ENCODE results near the gene SKAP1. TPM values are rescaled to one million over a fixed set of nuclear protein-coding genes. Genes with fewer than 3 reads are reported as not detected.

The SKAP1 gene
- total and polyA plus RNA-seq, 11 donors = 0.25 to 5.3 (median 0.38) TPM; not detected in 6

DNA sequence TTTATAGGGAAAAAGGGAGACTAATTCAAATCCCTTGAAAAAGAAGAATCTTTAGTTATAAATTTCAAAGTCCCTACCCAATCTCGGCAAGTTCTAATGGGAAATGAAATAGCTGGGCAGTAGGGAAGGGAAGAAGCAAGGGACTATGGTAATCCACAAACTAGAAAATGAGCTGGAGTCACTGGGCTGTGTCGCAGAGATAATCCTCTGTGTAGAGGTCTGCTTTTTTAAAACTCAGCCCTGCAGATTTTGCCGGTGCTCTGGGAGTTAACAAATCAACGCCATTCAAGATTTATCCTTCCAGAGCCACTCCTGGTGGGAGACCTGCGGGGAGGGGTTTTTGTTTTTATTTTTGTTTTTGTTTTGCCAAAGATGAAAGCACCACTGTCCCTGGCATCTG, 301.6 kb downstream of the SKAP1 start:
- ATAC-seq (no peak), DNase-seq (no peak)
- H3K27me3 ChIP-seq = no peaks in the 10 kb centered on the region
- no peak overlapping the region for H3K4me3 ChIP-seq
- H3K27ac ChIP-seq = no peak overlapping the region
- WGBS, 4 donors = 40 to 50% (median 45%) methylated on average over 5 of the region's 5 CpGs
- H3K4me1 ChIP-seq = peaks cover 0 to 7% (median 0%) of the 10 kb centered on the region in 12 donors
- TF ChIP-seq POLR2A (IDR thresholded peaks at IDR 0.05) = no peak
- TF ChIP-seq, protein P1, sequence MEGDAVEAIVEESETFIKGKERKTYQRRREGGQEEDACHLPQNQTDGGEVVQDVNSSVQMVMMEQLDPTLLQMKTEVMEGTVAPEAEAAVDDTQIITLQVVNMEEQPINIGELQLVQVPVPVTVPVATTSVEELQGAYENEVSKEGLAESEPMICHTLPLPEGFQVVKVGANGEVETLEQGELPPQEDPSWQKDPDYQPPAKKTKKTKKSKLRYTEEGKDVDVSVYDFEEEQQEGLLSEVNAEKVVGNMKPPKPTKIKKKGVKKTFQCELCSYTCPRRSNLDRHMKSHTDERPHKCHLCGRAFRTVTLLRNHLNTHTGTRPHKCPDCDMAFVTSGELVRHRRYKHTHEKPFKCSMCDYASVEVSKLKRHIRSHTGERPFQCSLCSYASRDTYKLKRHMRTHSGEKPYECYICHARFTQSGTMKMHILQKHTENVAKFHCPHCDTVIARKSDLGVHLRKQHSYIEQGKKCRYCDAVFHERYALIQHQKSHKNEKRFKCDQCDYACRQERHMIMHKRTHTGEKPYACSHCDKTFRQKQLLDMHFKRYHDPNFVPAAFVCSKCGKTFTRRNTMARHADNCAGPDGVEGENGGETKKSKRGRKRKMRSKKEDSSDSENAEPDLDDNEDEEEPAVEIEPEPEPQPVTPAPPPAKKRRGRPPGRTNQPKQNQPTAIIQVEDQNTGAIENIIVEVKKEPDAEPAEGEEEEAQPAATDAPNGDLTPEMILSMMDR (IDR thresholded peaks at IDR 0.05) = no peak
- peaks cover 0 to 36% (median 10%) of the 10 kb centered on the region in 9 donors for H3K36me3 ChIP-seq
- no peaks in the 10 kb centered on the region for H3K9me3 ChIP-seq
- intact Hi-C loops (cut with DNase I) = loop anchor here in 4 of 10 donors (5.0 kb wide), 1 partner anchor 51 kb away; no protein-coding TSS in a partner anchor

DNA sequence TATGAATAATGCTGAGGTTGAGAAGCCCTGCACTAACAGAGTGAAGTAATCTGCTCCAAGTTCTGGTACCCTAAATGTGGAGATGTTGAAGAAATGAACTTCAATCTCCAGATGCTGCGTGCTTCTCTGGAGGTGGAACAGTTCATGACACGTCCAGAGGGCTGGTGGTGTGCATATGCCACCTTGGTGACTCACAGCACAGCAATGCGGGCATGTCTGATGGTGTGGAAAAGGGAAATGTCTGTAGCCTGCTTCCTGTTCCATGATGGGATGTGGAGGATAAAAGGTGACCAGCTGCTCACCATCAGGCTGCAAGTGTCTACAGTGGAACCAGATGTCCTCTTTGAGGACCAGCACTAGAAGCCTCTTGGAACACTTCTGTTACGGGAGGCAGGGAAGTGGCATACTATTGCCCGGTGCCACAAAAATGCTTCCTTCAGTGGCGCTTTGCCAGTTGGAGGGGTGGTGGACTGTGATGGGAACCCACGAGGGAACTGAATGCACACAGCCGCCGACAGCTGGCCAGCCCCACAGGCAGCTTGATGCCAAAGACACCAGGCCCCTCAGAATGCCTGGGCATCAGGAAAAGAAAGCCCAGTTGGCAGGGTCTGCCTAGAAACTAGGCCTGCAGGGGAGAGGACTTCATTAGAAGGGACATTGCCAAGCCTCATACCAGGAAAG, 302.5 kb downstream of the SKAP1 start:
- no peak overlapping the region for H3K27ac ChIP-seq
- no peak for TF ChIP-seq POLR2A (IDR thresholded peaks at IDR 0.05)
- TF ChIP-seq, protein P1 (IDR thresholded peaks at IDR 0.05) = no peak
- H3K36me3 ChIP-seq = peaks cover 0 to 44% (median 19%) of the 10 kb centered on the region in 9 donors
- H3K4me3 ChIP-seq = no peak overlapping the region
- 73 to 84% (median 79%) methylated on average over 3 to 9 of the region's 9 CpGs for WGBS, 4 donors
- no peaks in the 10 kb centered on the region for H3K9me3 ChIP-seq
- DNase-seq = no peak
- ATAC-seq = no peak
- no peaks in the 10 kb centered on the region for H3K27me3 ChIP-seq
- intact Hi-C loops (cut with DNase I) = loop anchor here in 4 of 10 donors (5.0 kb wide), 1 partner anchor 50 kb away; no protein-coding TSS in a partner anchor
- H3K4me1 ChIP-seq = peaks cover 0 to 7% (median 0%) of the 10 kb centered on the region in 12 donors

DNA sequence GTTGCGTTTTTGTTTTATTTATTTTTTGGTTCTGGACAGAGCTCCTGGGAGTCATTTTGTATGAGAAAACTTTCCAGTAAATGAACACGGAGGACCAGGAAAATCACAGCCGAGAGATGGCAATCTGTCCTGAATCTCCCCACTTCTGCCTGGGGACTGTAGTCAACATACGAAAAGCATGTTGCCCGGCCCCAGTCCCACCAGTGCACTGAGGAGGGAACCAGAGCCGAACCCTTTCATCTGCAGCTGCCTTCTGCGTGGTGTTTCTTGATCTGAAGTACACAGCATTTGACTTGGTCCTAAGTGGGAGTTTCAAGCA, 303.5 kb downstream of the SKAP1 start:
- TF ChIP-seq, protein P1 (IDR thresholded peaks at IDR 0.05) = no peak
- TF ChIP-seq POLR2A (IDR thresholded peaks at IDR 0.05) = no peak
- intact Hi-C loops (cut with DNase I) = loop anchor here in 4 of 10 donors (5.0 kb wide), 1 partner anchor 49 kb away; no protein-coding TSS in a partner anchor
- Histone ChIP-seq H3K4me3 (no peak overlapping the region), H3K36me3 (peaks cover 0 to 55% (median 29%) of the 10 kb centered on the region in 9 donors), H3K27ac (no peak overlapping the region), H3K27me3 (no peaks in the 10 kb centered on the region), H3K4me1 (peaks cover 0 to 5% (median 0%) of the 10 kb centered on the region in 12 donors), H3K9me3 (no peaks in the 10 kb centered on the region)
- ATAC-seq (no peak), DNase-seq (no peak)
- WGBS, 4 donors = 72 to 86% (median 81%) methylated on average over 7 of the region's 7 CpGs

DNA sequence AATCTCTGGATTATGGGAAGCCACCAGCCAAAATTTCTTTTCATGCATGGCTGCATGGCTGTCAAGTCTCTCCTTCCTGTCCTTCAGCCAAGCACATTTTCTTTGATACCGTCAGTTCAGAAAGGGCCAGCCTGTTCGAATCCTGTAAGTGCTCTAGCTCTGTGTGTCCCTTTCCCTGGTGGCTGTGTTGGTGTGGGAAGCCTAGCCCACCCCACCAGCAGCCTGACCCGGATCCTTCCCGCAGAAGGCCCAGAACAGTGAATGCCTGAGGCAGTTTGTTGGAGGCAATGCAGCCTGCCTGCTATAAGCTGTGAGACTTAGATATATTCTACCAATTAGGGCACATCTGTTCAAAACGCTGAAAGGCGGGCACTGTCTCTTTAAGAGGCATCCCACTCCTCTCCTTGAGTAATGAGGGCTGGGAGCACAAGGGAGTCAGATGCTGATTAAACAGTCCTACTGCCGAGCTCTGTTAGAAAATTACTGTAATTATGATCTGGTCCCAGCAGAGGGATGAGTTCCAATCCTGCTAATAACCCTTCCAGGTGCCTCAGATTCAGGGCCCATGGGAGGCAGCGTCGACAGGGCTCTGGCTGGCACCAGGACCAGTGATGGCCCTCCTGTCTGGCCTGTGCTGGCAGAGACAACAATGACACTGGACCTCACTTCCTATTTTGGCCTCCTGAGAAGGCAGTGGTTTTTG, 304.0 kb downstream of the SKAP1 start:
- TF ChIP-seq, protein P1 (IDR thresholded peaks at IDR 0.05) = no peak
- TF ChIP-seq POLR2A (IDR thresholded peaks at IDR 0.05) = no peak

More for the DNA sequence above, 304.0 kb downstream of the SKAP1 start:
- intact Hi-C loops (cut with DNase I) = loop anchor here in 4 of 10 donors (5.0 kb wide), 1 partner anchor 49 kb away; no protein-coding TSS in a partner anchor
- no peak for ATAC-seq
- Histone ChIP-seq H3K27me3 (no peaks in the 10 kb centered on the region), H3K4me1 (peaks cover 0 to 3% (median 0%) of the 10 kb centered on the region in 12 donors), H3K36me3 (peaks cover 0 to 60% (median 34%) of the 10 kb centered on the region in 9 donors), H3K9me3 (no peaks in the 10 kb centered on the region), H3K27ac (no peak overlapping the region), H3K4me3 (no peak overlapping the region)
- DNase-seq = no peak
- WGBS, 4 donors = 62 to 74% (median 69%) methylated on average over 9 of the region's 9 CpGs

All from heart left ventricle (tissue), 16 donors.